NCI-H146 treated with DMSO at 0.1 percent for 48 hours (cell line): Measurements from ENCODE around the gene ZNF629.
A peak's percentile ranks its signal among the peaks of the same experiment; 100 is the strongest.

Source experiments
- DNase-seq: peaks from one replicate; lab custom pipeline; 2025; ENCODE audit not compliant: unreplicated experiment; lab: John Stamatoyannopoulos, UW

The ZNF629 gene

GRCh38 chr16:30767767-30768465 is 19.1 kb downstream of the ZNF629 start:
- DNase-seq, result no peak

GRCh38 chr16:30766933-30767284 is 20.1 kb downstream of the ZNF629 start:
- no peak for DNase-seq

DNA sequence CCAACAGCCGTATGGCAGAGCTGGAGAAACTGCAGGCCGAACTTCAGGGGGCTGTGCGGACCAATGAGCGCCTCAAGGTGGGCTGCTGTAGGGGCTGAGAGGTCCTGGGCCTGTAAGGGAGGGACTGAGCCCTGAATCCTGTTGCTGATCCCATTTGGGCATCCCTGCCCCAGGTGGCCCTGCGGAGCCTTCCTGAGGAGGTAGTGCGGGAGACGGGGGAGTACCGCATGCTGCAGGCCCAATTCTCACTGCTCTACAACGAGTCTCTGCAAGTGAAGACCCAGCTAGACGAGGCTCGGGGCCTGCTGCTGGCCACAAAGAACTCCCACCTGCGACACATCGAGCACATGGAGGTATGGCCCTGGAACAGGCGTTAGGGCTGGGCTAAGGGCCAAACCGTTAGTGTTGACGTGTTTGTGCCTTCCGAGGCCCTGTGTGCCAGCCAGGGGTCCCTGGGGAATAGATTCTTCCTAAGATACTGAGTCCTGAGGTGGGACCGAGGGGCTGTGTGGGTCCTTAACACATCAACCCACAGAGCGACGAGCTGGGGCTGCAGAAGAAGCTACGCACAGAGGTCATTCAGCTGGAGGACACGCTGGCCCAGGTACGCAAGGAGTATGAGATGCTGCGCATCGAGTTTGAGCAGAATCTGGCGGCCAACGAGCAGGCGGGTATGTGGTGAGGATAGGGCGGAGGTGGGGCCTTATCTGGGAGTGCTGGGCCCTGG is 20.6 kb downstream of the ZNF629 start:
- no peak for DNase-seq

- DNase-seq, result no peak
These were observed 22.1 kb downstream of the ZNF629 start for GRCh38 chr16:30764816-30765465.

DNA sequence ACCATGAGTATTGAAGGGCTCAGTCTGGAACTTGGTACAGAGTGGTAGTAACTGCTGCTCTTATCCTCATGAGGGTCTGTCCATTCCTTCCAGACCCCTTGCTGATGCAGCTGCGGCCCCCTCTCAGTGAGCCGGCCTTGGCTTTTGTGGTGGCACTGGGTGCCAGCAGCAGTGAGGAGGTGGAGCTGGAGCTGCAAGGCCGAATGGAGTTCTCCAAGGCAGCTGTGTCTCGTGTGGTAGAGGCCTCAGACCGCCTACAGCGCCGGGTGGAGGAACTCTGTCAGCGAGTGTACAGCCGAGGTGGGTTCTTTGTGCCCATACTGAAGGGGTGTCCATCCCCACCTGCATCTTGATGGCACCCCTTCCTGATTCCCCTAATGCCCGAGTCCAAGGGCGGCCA is 22.9 kb downstream of the ZNF629 start:
- no peak for DNase-seq

DNA sequence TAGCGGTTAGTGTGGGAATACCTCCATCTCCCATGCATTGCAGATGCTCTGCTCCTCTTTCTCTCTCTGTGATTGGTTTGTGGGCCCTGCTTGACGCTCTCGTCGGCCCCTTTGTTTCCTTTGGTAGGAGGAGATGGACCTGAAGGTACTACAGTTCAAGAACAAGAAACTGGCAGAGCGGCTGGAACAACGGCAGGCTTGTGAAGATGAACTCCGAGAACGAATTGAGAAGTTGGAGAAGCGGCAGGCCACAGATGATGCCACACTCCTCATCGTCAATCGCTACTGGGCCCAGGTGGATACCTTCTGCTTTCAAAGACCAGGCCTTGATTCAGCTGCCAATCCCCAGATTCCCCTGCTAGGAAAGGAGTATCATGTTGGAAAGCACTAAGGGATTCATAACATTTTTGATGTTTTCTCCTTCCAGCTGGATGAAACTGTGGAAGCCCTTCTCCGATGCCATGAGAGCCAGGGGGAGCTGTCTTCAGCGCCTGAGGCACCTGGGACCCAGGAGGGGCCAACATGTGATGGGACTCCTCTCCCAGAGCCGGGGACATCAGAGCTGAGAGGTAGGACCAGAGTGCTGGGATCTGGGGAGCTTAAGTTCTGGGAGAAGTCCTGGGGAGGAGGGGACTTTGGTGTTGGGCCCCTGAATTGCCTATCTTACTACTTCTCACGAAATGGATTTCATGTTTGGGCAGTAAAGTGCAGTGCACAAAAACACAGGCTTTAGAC is 23.8 kb downstream of the ZNF629 start:
- DNase-seq, result no peak

DNA sequence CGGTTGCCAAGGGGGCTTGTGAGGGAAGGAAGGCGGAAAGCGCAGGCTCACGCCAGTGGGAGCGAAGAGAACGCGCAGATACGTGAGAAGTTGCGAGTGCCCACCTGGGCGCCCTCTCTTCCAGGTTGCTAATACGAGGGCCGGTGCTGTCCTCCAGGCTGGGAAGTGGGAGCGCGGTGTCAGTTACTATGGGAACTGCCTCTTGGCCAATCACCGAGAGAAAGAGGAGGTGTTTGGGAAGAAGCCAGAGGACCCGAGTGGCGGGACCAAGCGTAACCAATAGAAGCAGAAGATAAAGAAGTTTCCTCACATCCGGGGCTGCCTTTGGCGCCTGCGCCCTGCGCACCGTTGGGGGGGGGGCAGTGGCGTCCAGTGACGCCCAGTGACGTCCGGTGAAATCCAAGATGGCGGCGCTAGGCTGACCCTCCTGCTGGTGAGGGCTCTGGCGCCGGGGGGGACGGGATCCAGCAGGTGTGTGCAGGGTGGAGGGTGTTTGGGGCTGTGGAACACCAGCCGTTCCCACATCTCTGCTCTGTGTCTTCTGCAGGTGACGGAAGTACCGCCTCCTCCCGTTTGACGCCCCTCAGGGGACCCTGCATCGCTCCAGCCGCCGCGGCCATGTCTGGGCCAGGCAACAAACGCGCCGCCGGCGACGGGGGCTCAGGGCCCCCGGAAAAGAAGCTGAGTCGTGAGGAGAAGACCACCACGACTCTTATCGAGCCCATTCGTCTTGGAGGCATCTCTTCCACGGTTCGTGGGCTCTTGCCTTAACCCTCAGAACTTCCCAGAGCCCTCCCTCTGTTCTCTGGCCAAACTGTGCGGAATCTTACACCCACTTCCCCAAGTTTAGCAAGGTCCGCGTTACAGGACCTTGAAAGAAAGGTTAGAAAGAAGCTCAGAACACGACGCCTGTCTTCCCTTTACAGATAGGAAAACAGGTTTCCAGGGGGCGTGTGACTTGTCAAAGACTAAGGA is 24.8 kb downstream of the ZNF629 start, which contains the start of the genes CFAP119 and RNF40:
Gene CFAP119 (minus strand): TSS at position 135 of the 975 bp plus-strand sequence. CDS start 314 bp downstream, outside the sequence.
Gene RNF40 (plus strand): TSS at position 395 of the 975 bp plus-strand sequence. CDS start 224 bp downstream, at position 619.
- DNase-seq, result peak; percentile 98

GRCh38 chr16:30761427-30761927 is 25.5 kb downstream of the ZNF629 start:
- peak; percentile 54 for DNase-seq

DNA sequence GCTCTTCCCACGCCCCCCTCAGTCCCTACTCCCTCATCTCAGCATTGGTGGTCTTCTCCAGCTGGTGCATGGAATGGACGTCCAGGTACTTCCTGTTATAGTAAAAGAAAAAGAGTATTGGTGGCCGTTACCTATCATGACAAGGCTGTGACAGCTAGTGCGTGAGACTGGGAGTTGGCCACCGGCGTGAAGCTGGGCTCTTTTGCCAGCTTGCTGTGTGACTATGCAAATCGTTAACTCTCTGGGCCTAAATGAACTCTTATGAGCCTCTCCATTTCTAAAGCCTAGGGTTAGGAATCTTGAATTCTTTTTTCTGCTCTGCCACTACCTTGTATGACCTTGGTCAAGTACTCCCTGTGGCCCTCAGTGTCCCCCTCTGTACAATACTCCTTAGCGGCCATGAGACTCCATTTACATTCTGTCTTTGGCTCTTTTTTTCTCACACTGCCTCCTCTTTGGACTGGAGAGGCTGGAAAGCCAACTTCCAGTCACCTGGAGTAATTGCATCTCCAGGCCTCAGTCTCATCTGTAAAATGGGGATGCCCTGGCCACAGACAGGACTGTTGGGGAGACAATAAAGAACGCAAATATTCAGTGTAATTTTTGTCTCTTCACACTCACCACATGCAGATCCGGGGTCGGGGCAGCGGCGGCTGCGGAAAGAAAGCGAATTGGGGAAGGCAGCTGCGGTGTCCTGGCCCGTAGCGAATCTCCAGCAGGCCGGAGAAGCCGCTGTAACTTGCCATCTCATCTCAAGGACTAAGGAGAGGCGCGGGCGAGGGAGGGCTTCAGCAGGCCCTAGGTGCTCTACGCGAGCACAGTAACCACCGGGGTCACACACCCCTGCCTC is 26.2 kb downstream of the ZNF629 start:
- no peak for DNase-seq

DNA sequence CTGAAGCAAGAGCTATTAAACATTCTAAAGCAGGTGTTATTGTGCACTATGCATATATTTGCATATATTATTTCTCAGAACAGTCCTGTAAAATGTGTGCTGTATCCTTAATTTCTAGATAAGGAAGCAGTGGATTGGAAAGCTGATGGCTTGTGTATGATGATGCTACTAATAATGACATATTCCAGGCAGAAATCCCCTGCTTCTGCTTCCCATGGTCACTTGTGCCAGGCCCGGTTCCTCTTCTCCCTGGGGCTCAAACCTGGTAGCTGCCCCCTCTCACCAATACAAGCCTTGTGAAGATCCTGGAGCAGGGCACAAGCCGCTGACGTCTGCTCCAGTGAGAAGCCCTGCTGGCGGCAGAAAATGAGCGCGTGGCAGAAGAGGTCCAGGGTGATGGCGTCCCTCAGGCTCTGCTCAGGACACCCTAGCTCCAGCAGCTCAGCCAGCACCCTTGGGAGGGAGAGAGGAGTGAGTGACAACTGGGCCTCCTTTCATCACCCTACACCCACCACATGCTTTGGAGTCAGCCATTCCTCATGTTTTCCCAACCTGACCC is 26.9 kb downstream of the ZNF629 start:
- DNase-seq, result no peak

DNA sequence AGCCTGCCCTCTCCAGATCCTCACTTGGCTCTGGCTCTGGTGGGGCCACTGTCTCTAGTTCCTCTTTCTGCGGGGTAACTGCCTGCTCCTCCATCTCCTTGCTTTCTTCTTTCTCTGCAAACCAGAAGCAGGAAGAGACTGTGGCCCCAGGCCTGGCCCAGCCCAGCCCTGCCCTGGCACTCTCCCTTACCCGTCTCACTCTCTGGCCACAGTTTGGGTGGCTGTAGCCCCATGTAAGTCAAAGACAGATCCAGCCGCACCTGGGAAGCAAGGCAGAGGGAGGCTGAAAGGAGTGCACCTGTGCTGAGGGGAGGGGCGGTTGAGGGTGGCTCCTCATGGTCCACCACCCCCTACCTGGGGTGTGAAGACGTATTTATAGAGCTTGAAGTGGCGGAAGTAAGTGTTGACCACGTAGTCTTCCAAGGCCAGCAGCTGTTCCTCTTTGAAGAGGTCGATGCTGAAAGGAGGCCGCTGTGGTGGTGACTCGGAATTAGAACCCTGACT is 28.0 kb downstream of the ZNF629 start:
- no peak for DNase-seq

DNA sequence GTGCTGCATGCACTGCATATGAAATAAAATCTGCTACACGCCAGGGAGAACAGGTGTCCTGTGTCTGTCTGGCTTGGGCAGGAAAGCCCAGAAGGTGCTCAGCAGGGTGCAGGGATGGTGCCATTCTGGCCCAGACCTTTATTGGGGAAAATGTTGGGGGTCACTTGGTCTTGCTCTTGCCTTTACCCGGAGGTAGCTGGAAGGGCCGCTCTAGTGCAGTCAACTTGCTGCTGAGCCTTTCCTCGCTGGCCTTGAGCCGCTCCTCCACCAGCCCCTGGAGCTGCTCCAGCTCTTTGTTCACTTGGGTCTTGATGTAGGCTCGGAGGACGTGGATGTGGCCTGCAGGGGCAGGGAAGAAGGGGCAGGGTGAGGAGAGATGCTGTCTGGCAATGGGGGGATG is 29.7 kb downstream of the ZNF629 start:
- no peak for DNase-seq

DNA sequence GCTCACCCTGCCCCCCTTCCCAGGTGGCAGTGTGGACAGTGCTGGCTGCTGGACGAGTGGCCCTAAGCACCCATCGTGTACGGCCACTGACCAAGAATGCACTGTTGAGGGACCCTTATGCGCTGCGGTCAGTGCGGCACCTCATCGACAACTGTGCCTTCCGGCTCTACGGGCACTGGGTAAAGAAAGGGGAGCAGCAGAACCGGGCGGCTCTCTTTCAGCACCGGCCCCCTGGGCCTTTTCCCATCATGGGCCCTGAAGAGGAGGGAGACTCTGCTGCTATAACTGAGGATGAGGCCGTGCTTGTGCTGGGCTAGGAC is 30.3 kb downstream of the ZNF629 start:
- DNase-seq, result no peak

- no peak for DNase-seq
These were observed 30.8 kb downstream of the ZNF629 start for GRCh38 chr16:30755955-30756780.

DNA sequence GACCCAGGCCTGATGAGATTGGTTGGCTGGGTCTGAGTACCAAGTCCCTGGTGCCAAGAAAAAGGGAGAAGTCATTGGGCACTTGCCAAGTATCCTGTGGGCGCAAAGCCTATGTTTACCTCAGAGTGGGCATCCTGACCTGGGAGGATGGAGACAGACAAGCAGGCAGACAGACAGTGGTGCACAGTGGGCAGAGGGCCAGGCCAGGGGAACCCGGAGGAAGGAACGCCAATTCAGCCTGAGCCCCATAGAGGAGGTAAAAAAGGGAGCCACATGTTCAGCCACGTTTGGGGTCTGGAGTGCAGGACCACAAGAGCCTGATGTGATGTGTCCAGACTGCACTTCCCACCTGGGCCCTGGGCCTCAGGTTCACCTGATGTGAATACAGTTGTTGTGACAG is 33.4 kb downstream of the ZNF629 start:
- no peak for DNase-seq

DNA sequence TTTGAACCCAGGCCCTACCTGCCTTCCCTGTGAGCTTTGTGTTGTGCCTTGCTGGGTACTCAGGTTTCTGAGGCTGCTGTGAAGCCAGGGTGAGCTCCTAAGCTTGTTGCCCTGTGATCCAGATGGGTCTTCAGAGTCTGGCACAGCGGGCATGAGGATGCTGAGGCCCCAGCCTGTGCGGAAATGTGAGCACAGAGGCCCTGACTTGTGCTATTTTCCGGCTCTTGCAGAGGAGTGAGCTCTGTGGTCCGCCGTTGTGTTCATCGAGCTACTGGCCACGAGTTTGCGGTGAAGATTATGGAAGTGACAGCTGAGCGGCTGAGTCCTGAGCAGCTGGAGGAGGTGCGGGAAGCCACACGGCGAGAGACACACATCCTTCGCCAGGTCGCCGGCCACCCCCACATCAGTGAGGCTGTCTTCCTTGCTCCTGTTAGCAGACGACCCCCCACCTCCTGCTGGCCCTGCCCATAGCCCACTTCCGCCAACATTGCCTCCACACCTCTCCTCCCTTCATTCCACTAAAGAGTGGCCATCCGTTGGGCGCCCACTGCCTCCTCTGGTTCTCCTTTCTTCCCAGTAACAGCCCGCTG is 36.0 kb downstream of the ZNF629 start:
- no peak for DNase-seq

GRCh38 chr16:30750201-30750600 is 36.8 kb downstream of the ZNF629 start:
- DNase-seq, result no peak
